ENCODE measurements around the gene NSF.
"Not testable (repeated sequence)": the region's sequence is repeated elsewhere in the genome, so short reads cannot be mapped to it uniquely, and the experiment has no call there.

Gene NSF

GRCh38 chr17:46566980-46567379, 23.5 kb upstream of the NSF start:
- H3K9ac ChIP-seq (ENCODE audit: low read length) = not testable (repeated sequence)

GRCh38 chr17:46571796-46572195, 18.7 kb upstream of the NSF start:
- H2BK15ac ChIP-seq (replicated peaks; ENCODE audit: low read depth); H3K18ac ChIP-seq (ENCODE audit: low read length); H3K27ac ChIP-seq (ENCODE audit: low read depth, low read length); H3K36me3 ChIP-seq (ENCODE audit: control insufficient read depth, insufficient read depth, low read length); H3K4me1 ChIP-seq (ENCODE audit: control insufficient read depth, low read depth, low read length); H3K23ac ChIP-seq (ENCODE audit: low read length); H3K79me2 ChIP-seq (ENCODE audit: control insufficient read depth, insufficient read depth, low read length); DNase-seq; H3K4me2 ChIP-seq (ENCODE audit: low read length); H2BK120ac ChIP-seq (ENCODE audit: low read depth, low read length); H4K5ac ChIP-seq (ENCODE audit: low read length); H3K9ac ChIP-seq (ENCODE audit: low read length); H3K79me1 ChIP-seq (ENCODE audit: low read length); H2AK5ac ChIP-seq (ENCODE audit: low read length); H2BK5ac ChIP-seq (ENCODE audit: low read length); H3K27me3 ChIP-seq (ENCODE audit: insufficient read depth, low read length, poor library complexity); H4K8ac ChIP-seq (ENCODE audit: low read depth, low read length); H3K56ac ChIP-seq (ENCODE audit: low read length); H3K4ac ChIP-seq (ENCODE audit: low read depth, low read length); H3K4me3 ChIP-seq (ENCODE audit: low read length): not testable (repeated sequence)
- WGBS (ENCODE audit: extremely low coverage, insufficient coverage, low lambda C conversion rate) = no CpG with 5 or more reads among the region's 4 CpGs

More at GRCh38 chr17:46566980-46567379, 23.5 kb upstream of the NSF start:
- no CpG with 5 or more reads among the region's 1 CpG for WGBS (ENCODE audit: extremely low coverage, insufficient coverage, low lambda C conversion rate)
- H4K5ac ChIP-seq (ENCODE audit: low read length); DNase-seq; H3K79me2 ChIP-seq (ENCODE audit: control insufficient read depth, insufficient read depth, low read length); H4K8ac ChIP-seq (ENCODE audit: low read depth, low read length); H3K79me1 ChIP-seq (ENCODE audit: low read length); H3K4me2 ChIP-seq (ENCODE audit: low read length); H3K4me1 ChIP-seq (ENCODE audit: control insufficient read depth, low read depth, low read length); H2BK15ac ChIP-seq (replicated peaks; ENCODE audit: low read depth); H3K56ac ChIP-seq (ENCODE audit: low read length); H2BK5ac ChIP-seq (ENCODE audit: low read length); H3K27me3 ChIP-seq (ENCODE audit: insufficient read depth, low read length, poor library complexity); H3K27ac ChIP-seq (ENCODE audit: low read depth, low read length); H3K36me3 ChIP-seq (ENCODE audit: control insufficient read depth, insufficient read depth, low read length); H3K18ac ChIP-seq (ENCODE audit: low read length); H2BK120ac ChIP-seq (ENCODE audit: low read depth, low read length); H3K4me3 ChIP-seq (ENCODE audit: low read length); H3K4ac ChIP-seq (ENCODE audit: low read depth, low read length); H2AK5ac ChIP-seq (ENCODE audit: low read length); H3K23ac ChIP-seq (ENCODE audit: low read length): not testable (repeated sequence)

GRCh38 chr17:46579083-46580075, 11.1 kb upstream of the NSF start, which contains the start of gene ARL17A:
ARL17A (minus strand) TSS chr17:46579691; CDS start chr17:46576322, 3,369 bp downstream.
- DNase-seq; H4K5ac ChIP-seq (ENCODE audit: low read length); H2BK5ac ChIP-seq (ENCODE audit: low read length); H2BK120ac ChIP-seq (ENCODE audit: low read depth, low read length); H3K36me3 ChIP-seq (ENCODE audit: control insufficient read depth, insufficient read depth, low read length); H3K4me3 ChIP-seq (ENCODE audit: low read length); H3K27me3 ChIP-seq (ENCODE audit: insufficient read depth, low read length, poor library complexity); H2AK5ac ChIP-seq (ENCODE audit: low read length); H3K56ac ChIP-seq (ENCODE audit: low read length); H3K4me2 ChIP-seq (ENCODE audit: low read length); H3K79me2 ChIP-seq (ENCODE audit: control insufficient read depth, insufficient read depth, low read length); H3K23ac ChIP-seq (ENCODE audit: low read length); H3K79me1 ChIP-seq (ENCODE audit: low read length); H3K4me1 ChIP-seq (ENCODE audit: control insufficient read depth, low read depth, low read length); H3K4ac ChIP-seq (ENCODE audit: low read depth, low read length); H3K18ac ChIP-seq (ENCODE audit: low read length); H4K8ac ChIP-seq (ENCODE audit: low read depth, low read length); H3K9ac ChIP-seq (ENCODE audit: low read length); H3K27ac ChIP-seq (ENCODE audit: low read depth, low read length); H2BK15ac ChIP-seq (replicated peaks; ENCODE audit: low read depth): not testable (repeated sequence)
- no CpG with 5 or more reads among the region's 65 CpGs for WGBS (ENCODE audit: extremely low coverage, insufficient coverage, low lambda C conversion rate)

DNA sequence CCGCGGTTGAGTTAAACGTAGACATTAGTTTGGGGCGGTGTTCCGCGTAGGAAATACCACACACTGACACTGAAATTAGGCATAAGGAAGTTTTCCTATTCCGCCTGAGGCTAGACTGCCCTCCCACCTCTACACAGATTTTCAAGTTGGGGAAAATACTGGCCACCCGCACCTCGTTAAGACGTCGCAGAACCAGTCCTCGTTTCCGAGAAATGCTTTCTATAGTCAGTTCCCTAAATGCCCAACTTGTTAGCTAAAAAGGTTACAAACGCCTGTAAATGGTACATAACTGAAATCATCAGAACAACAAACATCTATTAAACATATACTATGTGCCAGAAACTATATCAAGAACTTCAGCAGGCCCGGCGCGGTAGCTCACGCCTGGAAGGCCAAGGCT, 10.4 kb upstream of the NSF start:
- not testable (repeated sequence) for H3K56ac ChIP-seq (ENCODE audit: low read length); H3K4ac ChIP-seq (ENCODE audit: low read depth, low read length); DNase-seq; H3K4me2 ChIP-seq (ENCODE audit: low read length); H3K4me3 ChIP-seq (ENCODE audit: low read length); H3K18ac ChIP-seq (ENCODE audit: low read length); H2BK120ac ChIP-seq (ENCODE audit: low read depth, low read length); H3K27ac ChIP-seq (ENCODE audit: low read depth, low read length); H3K79me2 ChIP-seq (ENCODE audit: control insufficient read depth, insufficient read depth, low read length); H4K8ac ChIP-seq (ENCODE audit: low read depth, low read length); H3K23ac ChIP-seq (ENCODE audit: low read length); H3K9ac ChIP-seq (ENCODE audit: low read length); H3K79me1 ChIP-seq (ENCODE audit: low read length); H2AK5ac ChIP-seq (ENCODE audit: low read length); H2BK5ac ChIP-seq (ENCODE audit: low read length); H2BK15ac ChIP-seq (replicated peaks; ENCODE audit: low read depth); H3K4me1 ChIP-seq (ENCODE audit: control insufficient read depth, low read depth, low read length); H4K5ac ChIP-seq (ENCODE audit: low read length); H3K27me3 ChIP-seq (ENCODE audit: insufficient read depth, low read length, poor library complexity); H3K36me3 ChIP-seq (ENCODE audit: control insufficient read depth, insufficient read depth, low read length)
- WGBS (ENCODE audit: extremely low coverage, insufficient coverage, low lambda C conversion rate) = no CpG with 5 or more reads among the region's 18 CpGs

DNA sequence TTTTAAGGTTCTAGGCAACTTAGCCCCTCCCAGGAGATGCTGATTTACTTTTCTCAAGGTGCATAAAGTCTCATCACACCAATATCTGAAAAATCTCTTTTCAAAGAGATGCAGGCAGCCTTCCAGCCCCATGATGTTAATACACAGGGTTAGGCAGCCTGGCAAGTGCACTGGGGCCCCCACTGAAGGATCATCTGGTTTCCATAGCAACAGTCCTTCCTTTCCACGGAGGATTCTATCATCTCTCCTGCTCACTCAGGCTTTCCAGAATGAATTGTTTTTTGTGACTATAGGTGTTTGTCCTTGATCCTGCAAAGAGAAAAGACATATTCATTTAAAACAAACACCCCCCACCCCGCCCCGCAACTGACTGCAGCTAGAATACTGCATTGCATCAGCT, 5.0 kb upstream of the NSF start:
- H3K79me1 ChIP-seq (ENCODE audit: low read length); DNase-seq; H2BK5ac ChIP-seq (ENCODE audit: low read length); H3K56ac ChIP-seq (ENCODE audit: low read length); H3K79me2 ChIP-seq (ENCODE audit: control insufficient read depth, insufficient read depth, low read length); H2BK15ac ChIP-seq (replicated peaks; ENCODE audit: low read depth); H2AK5ac ChIP-seq (ENCODE audit: low read length); H3K27me3 ChIP-seq (ENCODE audit: insufficient read depth, low read length, poor library complexity); H2BK120ac ChIP-seq (ENCODE audit: low read depth, low read length); H3K36me3 ChIP-seq (ENCODE audit: control insufficient read depth, insufficient read depth, low read length); H3K9ac ChIP-seq (ENCODE audit: low read length); H4K5ac ChIP-seq (ENCODE audit: low read length); H3K4me3 ChIP-seq (ENCODE audit: low read length); H4K8ac ChIP-seq (ENCODE audit: low read depth, low read length); H3K23ac ChIP-seq (ENCODE audit: low read length); H3K4ac ChIP-seq (ENCODE audit: low read depth, low read length); H3K27ac ChIP-seq (ENCODE audit: low read depth, low read length); H3K4me2 ChIP-seq (ENCODE audit: low read length); H3K4me1 ChIP-seq (ENCODE audit: control insufficient read depth, low read depth, low read length); H3K18ac ChIP-seq (ENCODE audit: low read length): not testable (repeated sequence)
- no CpG with 5 or more reads among the region's 3 CpGs for WGBS (ENCODE audit: extremely low coverage, insufficient coverage, low lambda C conversion rate)
